Measurements from ENCODE around the gene CNTN4. TPM values are rescaled to one million over a fixed set of nuclear protein-coding genes. Genes with fewer than 3 reads are reported as not detected.

The CNTN4 gene
- polyA plus RNA-seq, 1 experiment: not detected

- no peak for TF ChIP-seq CTCF (IDR thresholded peaks at IDR 0.05; ENCODE audit: low read depth, low read length)
- DNase-seq (ENCODE audit: low read depth, low spot score): no peak
- no peak overlapping the region for H3K27ac ChIP-seq (ENCODE audit: low read depth, low read length)
- H3K4me3 ChIP-seq (ENCODE audit: low read depth, low read length): no peak overlapping the region
- peaks cover 8% of the 10 kb centered on the region; the same call in 1 of the 2 replicates for H3K9me3 ChIP-seq (ENCODE audit: control insufficient read depth, insufficient read depth, low read length)
- ChIA-PET CTCF (no interaction called here), POLR2A (no interaction called here)
- H3K27me3 ChIP-seq (ENCODE audit: control insufficient read depth, insufficient read depth, low read length): no peaks in the 10 kb centered on the region
These were observed 446.1 kb downstream of the CNTN4 start for GRCh38 chr3:2544718-2545117.

- no peak for DNase-seq (ENCODE audit: low read depth, low spot score)
- CTCF ChIA-PET: no interaction called here
- no peak overlapping the region for H3K4me3 ChIP-seq (ENCODE audit: low read depth, low read length)
- POLR2A ChIA-PET: no interaction called here
- H3K27me3 ChIP-seq (ENCODE audit: control insufficient read depth, insufficient read depth, low read length): no peaks in the 10 kb centered on the region
- H3K9me3 ChIP-seq (ENCODE audit: control insufficient read depth, insufficient read depth, low read length): peaks cover 2% of the 10 kb centered on the region; the same call in 1 of the 2 replicates
- TF ChIP-seq CTCF (IDR thresholded peaks at IDR 0.05; ENCODE audit: low read depth, low read length): no peak
- H3K27ac ChIP-seq (ENCODE audit: low read depth, low read length): no peak overlapping the region
These were observed 448.4 kb downstream of the CNTN4 start for GRCh38 chr3:2547049-2547448.

- Histone ChIP-seq H3K4me3 (ENCODE audit: low read depth, low read length) (no peak overlapping the region), H3K27ac (ENCODE audit: low read depth, low read length) (no peak overlapping the region), H3K9me3 (ENCODE audit: control insufficient read depth, insufficient read depth, low read length) (no peaks in the 10 kb centered on the region), H3K27me3 (ENCODE audit: control insufficient read depth, insufficient read depth, low read length) (no peaks in the 10 kb centered on the region)
- no peak for DNase-seq (ENCODE audit: low read depth, low spot score)
- no peak for TF ChIP-seq CTCF (IDR thresholded peaks at IDR 0.05; ENCODE audit: low read depth, low read length)
- ChIA-PET POLR2A (no interaction called here), CTCF (no interaction called here)
These were observed 456.0 kb downstream of the CNTN4 start for GRCh38 chr3:2554656-2555055.

GRCh38 chr3:2558796-2559195 lies 460.1 kb downstream of the CNTN4 start:
- no peak for DNase-seq (ENCODE audit: low read depth, low spot score)
- POLR2A ChIA-PET: no interaction called here
- H3K9me3 ChIP-seq (ENCODE audit: control insufficient read depth, insufficient read depth, low read length): peaks cover 2% of the 10 kb centered on the region; the same call in 1 of the 2 replicates
- no peak for TF ChIP-seq CTCF (IDR thresholded peaks at IDR 0.05; ENCODE audit: low read depth, low read length)
- no peak overlapping the region for H3K27ac ChIP-seq (ENCODE audit: low read depth, low read length)
- H3K4me3 ChIP-seq (ENCODE audit: low read depth, low read length): no peak overlapping the region
- CTCF ChIA-PET: no interaction called here
- no peaks in the 10 kb centered on the region for H3K27me3 ChIP-seq (ENCODE audit: control insufficient read depth, insufficient read depth, low read length)

- ChIA-PET POLR2A (no interaction called here), CTCF (no interaction called here)
- Histone ChIP-seq H3K27ac (ENCODE audit: low read depth, low read length) (no peak overlapping the region), H3K9me3 (ENCODE audit: control insufficient read depth, insufficient read depth, low read length) (peaks cover 11% of the 10 kb centered on the region), H3K27me3 (ENCODE audit: control insufficient read depth, insufficient read depth, low read length) (no peaks in the 10 kb centered on the region), H3K4me3 (ENCODE audit: low read depth, low read length) (no peak overlapping the region)
- no peak for DNase-seq (ENCODE audit: low read depth, low spot score)
- TF ChIP-seq CTCF (IDR thresholded peaks at IDR 0.05; ENCODE audit: low read depth, low read length): no peak
These were observed 468.8 kb downstream of the CNTN4 start for GRCh38 chr3:2567451-2567850.
